GM18858 (cell line): ENCODE measurements around the gene SSX4B.
"Not testable (repeated sequence)": the region's sequence is repeated elsewhere in the genome, so short reads cannot be mapped to it uniquely, and the experiment has no call there.

ENCODE experiments used
- ATAC-seq: cut with Tn5 transposase; IDR thresholded peaks from one replicate; pipeline ENCODE4 v1.9.1; 2021; ENCODE audit not compliant: unreplicated experiment

The SSX4B gene

GRCh38 chrX:48411860-48412259 is at the start of gene SSX4B:
TSS of gene SSX4B (minus strand) at chrX:48411960. CDS start at chrX:48411372, 588 bp downstream.
- not testable (repeated sequence) for ATAC-seq

GRCh38 chrX:48460606-48461005 is 48.8 kb upstream of the SSX4B start:
- ATAC-seq = no peak

- no peak for ATAC-seq
Measured at GRCh38 chrX:48460031-48460430, 48.3 kb upstream of the SSX4B start.

- no peak for ATAC-seq
Measured at GRCh38 chrX:48459483-48459882, 47.7 kb upstream of the SSX4B start.

- no peak for ATAC-seq
Measured at GRCh38 chrX:48458711-48459110, 47.0 kb upstream of the SSX4B start.

- ATAC-seq = no peak
Measured at GRCh38 chrX:48456628-48457331, 45.0 kb upstream of the SSX4B start.

- ATAC-seq = no peak
Measured at GRCh38 chrX:48451708-48452107, 39.9 kb upstream of the SSX4B start.

- ATAC-seq = no peak
Measured at GRCh38 chrX:48450076-48450475, 38.3 kb upstream of the SSX4B start.

GRCh38 chrX:48447201-48447600 is 35.4 kb upstream of the SSX4B start:
- not testable (repeated sequence) for ATAC-seq

GRCh38 chrX:48433713-48434112 is 22.0 kb upstream of the SSX4B start:
- ATAC-seq = not testable (repeated sequence)

- not testable (repeated sequence) for ATAC-seq
Measured at GRCh38 chrX:48430166-48430565, 18.4 kb upstream of the SSX4B start.

GRCh38 chrX:48429606-48430005 is 17.8 kb upstream of the SSX4B start:
- ATAC-seq = not testable (repeated sequence)

GRCh38 chrX:48427027-48427716 is 15.4 kb upstream of the SSX4B start:
- not testable (repeated sequence) for ATAC-seq

GRCh38 chrX:48397825-48398224 is 13.9 kb downstream of the SSX4B start:
- not testable (repeated sequence) for ATAC-seq

GRCh38 chrX:48396931-48397330 is 14.8 kb downstream of the SSX4B start:
- ATAC-seq = not testable (repeated sequence)

- not testable (repeated sequence) for ATAC-seq
Measured at GRCh38 chrX:48383239-48383638, 28.5 kb downstream of the SSX4B start, which contains the start of gene SSX4. TSS of gene SSX4 (plus strand) at chrX:48383539. CDS start at chrX:48384054, 515 bp downstream.

GRCh38 chrX:48370408-48370807 is 41.4 kb downstream of the SSX4B start:
- ATAC-seq = not testable (repeated sequence)

- ATAC-seq = not testable (repeated sequence)
Measured at GRCh38 chrX:48367717-48368408, 43.9 kb downstream of the SSX4B start.

- not testable (repeated sequence) for ATAC-seq
Measured at GRCh38 chrX:48359281-48359680, 52.5 kb downstream of the SSX4B start.

GRCh38 chrX:48357681-48358080 is 54.1 kb downstream of the SSX4B start:
- ATAC-seq = no peak

- not testable (repeated sequence) for ATAC-seq
Measured at GRCh38 chrX:48356315-48357094, 55.3 kb downstream of the SSX4B start, which contains the start of gene SSX3. TSS of gene SSX3 (minus strand) at chrX:48356703. CDS start at chrX:48355249, 1,454 bp downstream.
